VCaP (cell line): ENCODE measurements around the gene WDR87.

ENCODE experiments used
- H3K27ac ChIP-seq: fragments of 450-650 bp; 2 replicates; pipeline ENCODE4 v1.5.1; 2017
- CTCF ChIP-seq: fragments of 450-650 bp; conservative IDR thresholded peaks from 2 replicates; pipeline ENCODE4 v1.5.1; 2017; ENCODE audit warnings: mild to moderate bottlenecking, moderate library complexity

WDR87 gene

GRCh38 chr19:37920591-37921450 is 14.4 kb upstream of the WDR87 start:
- TF ChIP-seq CTCF, result no peak

GRCh38 chr19:37914908-37915307 is 8.5 kb upstream of the WDR87 start:
- H3K27ac ChIP-seq, result no peak overlapping the region

More at GRCh38 chr19:37920591-37921450, 14.4 kb upstream of the WDR87 start:
- no peak overlapping the region for H3K27ac ChIP-seq

GRCh38 chr19:37909661-37910199 is 3.3 kb upstream of the WDR87 start:
- TF ChIP-seq CTCF, result no peak
- H3K27ac ChIP-seq, result no peak overlapping the region

More at GRCh38 chr19:37914908-37915307, 8.5 kb upstream of the WDR87 start:
- TF ChIP-seq CTCF, result no peak

GRCh38 chr19:37907735-37908455 is 1.5 kb upstream of the WDR87 start:
- peak overlapping the region; percentile 97 for H3K27ac ChIP-seq
- no peak for TF ChIP-seq CTCF

GRCh38 chr19:37906869-37907734 is 708 bp upstream of the WDR87 start, which contains the start of gene SIPA1L3:
Gene SIPA1L3, plus strand, starts transcription at chr19:37907208. Its CDS starts 174,358 bp downstream, at chr19:38081566.
- TF ChIP-seq CTCF, result no peak

GRCh38 chr19:37903096-37903495 is 3.3 kb downstream of the WDR87 start:
- TF ChIP-seq CTCF, result no peak
- peak overlapping the region; percentile 35 for H3K27ac ChIP-seq

More at GRCh38 chr19:37906869-37907734, 708 bp upstream of the WDR87 start, which contains the start of gene SIPA1L3:
- peak within 1 kb of the TSS; percentile 97 for H3K27ac ChIP-seq
